GM10248 (cell line): Measurements from ENCODE around the gene WDR1.
A peak's percentile ranks its signal among the peaks of the same experiment; 100 is the strongest.

Source experiments
- CTCF ChIA-PET: fragments of 300-600 bp; sonication (Branson Sonifier 250); formaldehyde crosslinking; extraction: SDS; loops from one replicate; lab custom pipeline; 2021; ENCODE audit warnings: antibody characterized with exemption; lab: Yijun Ruan, JAX
- POLR2A ChIA-PET: fragments of 350-650 bp; sonication (Branson Sonifier 250); formaldehyde crosslinking; extraction: SDS; loops from one replicate; lab custom pipeline; 2020; ENCODE audit warnings: antibody characterized with exemption; lab: Yijun Ruan, JAX
- DNase-seq: peaks from one replicate; pipeline ENCODE4 v3.0.0; 2012; ENCODE audit errors: extremely low spot score
- TF ChIP-seq, protein P1 (sequence below): IDR thresholded peaks from 2 replicates; pipeline ENCODE4 v1.5.1; 2012; ENCODE audit warnings: mild to moderate bottlenecking, low read depth; ENCODE audit errors: extremely low read depth, missing control alignments, control extremely low read depth

The WDR1 gene

GRCh38 chr4:10099499-10100325 is 16.9 kb downstream of the WDR1 start:
- ChIA-PET POLR2A (interaction anchor here (1.0 kb wide), 1 partner anchor 17 kb away, joined by 4 read pairs; the partner anchor contains the start of gene WDR1), CTCF (interaction anchor here (0.7 to 1.8 kb wide), 2 partner anchors 9 to 18 kb away, joined by 3 to 5 read pairs; partner anchors contain the start of gene WDR1)
- TF ChIP-seq, protein P1, sequence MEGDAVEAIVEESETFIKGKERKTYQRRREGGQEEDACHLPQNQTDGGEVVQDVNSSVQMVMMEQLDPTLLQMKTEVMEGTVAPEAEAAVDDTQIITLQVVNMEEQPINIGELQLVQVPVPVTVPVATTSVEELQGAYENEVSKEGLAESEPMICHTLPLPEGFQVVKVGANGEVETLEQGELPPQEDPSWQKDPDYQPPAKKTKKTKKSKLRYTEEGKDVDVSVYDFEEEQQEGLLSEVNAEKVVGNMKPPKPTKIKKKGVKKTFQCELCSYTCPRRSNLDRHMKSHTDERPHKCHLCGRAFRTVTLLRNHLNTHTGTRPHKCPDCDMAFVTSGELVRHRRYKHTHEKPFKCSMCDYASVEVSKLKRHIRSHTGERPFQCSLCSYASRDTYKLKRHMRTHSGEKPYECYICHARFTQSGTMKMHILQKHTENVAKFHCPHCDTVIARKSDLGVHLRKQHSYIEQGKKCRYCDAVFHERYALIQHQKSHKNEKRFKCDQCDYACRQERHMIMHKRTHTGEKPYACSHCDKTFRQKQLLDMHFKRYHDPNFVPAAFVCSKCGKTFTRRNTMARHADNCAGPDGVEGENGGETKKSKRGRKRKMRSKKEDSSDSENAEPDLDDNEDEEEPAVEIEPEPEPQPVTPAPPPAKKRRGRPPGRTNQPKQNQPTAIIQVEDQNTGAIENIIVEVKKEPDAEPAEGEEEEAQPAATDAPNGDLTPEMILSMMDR = no peak
- no peak for DNase-seq

DNA sequence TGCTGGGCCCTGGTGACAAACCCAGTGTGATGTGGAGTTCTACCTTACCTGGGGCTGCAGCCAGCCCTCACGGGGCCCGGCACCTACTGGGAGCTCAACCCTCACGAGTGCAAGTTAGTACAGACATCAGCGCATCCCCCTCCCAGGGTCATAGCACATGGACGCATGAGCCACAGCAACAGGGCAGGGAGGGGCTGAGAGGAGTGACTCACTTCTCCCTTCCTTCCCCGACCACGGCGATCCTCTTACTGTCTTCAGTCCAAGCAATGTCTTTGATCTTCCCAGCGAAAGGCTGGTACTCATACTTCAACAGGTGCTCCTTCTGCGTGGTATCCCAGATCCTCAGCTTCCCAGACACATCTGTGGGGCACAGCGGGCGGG is 17.8 kb downstream of the WDR1 start:
- CTCF ChIA-PET = interaction anchor here (1.8 kb wide), 1 partner anchor 10 kb away, joined by 5 read pairs; no protein-coding TSS in a partner anchor
- TF ChIP-seq, protein P1 = no peak
- DNase-seq = no peak
- POLR2A ChIA-PET = no interaction called here

- POLR2A ChIA-PET = interaction anchor here (4.6 kb wide), 1 partner anchor 21 kb away, joined by 63 read pairs; the partner anchor contains the start of gene WDR1
- CTCF ChIA-PET = no interaction called here
- TF ChIP-seq, protein P1 = no peak
- no peak for DNase-seq
These were observed 18.5 kb downstream of the WDR1 start for GRCh38 chr4:10097906-10098779.

DNA sequence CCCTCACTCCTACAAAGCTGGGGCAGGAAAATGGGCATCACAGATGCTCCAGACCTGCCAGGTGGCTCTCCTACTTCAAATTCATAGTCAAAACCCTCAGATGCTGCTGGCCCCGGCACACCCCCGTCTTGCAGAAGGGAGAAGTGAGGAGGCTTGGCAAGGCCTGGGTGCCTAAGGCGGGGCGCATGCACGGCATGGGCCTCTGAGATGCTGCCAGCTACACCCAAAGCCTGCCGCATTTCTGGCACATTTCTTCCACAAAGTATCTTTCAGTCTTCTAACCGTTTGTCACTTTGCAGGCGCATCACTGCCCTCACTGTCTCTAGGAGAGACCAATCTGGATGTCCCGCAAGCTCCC is 19.6 kb downstream of the WDR1 start:
- ChIA-PET CTCF (interaction anchor here (0.7 kb wide), 1 partner anchor 20 kb away, joined by 3 read pairs; the partner anchor contains the start of gene WDR1), POLR2A (interaction anchor here (1.0 to 4.6 kb wide), 2 partner anchors 19 to 23 kb away, joined by 3 to 63 read pairs; partner anchors contain the start of gene WDR1)
- TF ChIP-seq, protein P1 = no peak
- DNase-seq = no peak

- TF ChIP-seq, protein P1 = no peak
- CTCF ChIA-PET = interaction anchor here (0.7 to 1.7 kb wide), 6 partner anchors 9 to 82 kb away, joined by 3 to 6 read pairs (median 3); partner anchors contain the start of gene WDR1
- peak; percentile 86 for DNase-seq
- POLR2A ChIA-PET = interaction anchor here (1.0 to 4.6 kb wide), 5 partner anchors 12 to 61 kb away, joined by 3 to 63 read pairs (median 3); partner anchors contain the start of gene WDR1
These were observed 20.2 kb downstream of the WDR1 start for GRCh38 chr4:10096201-10096977.
